HEK293T (cell line): ENCODE results near the gene SNRNP200.

ENCODE experiments used
- CTBP1 ChIP-seq: fragments of 450-650 bp; IDR thresholded peaks from 2 replicates; pipeline ENCODE4 v1.6.1; 2016; ENCODE audit warnings: borderline replicate concordance
- FOXK2 ChIP-seq: fragments of 450-650 bp; IDR thresholded peaks from 2 replicates; pipeline ENCODE4 v1.6.1; 2016; ENCODE audit warnings: mild to moderate bottlenecking
- HDGF ChIP-seq: fragments of 450-650 bp; IDR thresholded peaks from 2 replicates; pipeline ENCODE4 v1.6.1; 2017; ENCODE audit warnings: antibody characterized with exemption, borderline replicate concordance
- SP1 ChIP-seq: fragments of 450-650 bp; IDR thresholded peaks from 2 replicates; pipeline ENCODE4 v1.6.1; 2017

DNA sequence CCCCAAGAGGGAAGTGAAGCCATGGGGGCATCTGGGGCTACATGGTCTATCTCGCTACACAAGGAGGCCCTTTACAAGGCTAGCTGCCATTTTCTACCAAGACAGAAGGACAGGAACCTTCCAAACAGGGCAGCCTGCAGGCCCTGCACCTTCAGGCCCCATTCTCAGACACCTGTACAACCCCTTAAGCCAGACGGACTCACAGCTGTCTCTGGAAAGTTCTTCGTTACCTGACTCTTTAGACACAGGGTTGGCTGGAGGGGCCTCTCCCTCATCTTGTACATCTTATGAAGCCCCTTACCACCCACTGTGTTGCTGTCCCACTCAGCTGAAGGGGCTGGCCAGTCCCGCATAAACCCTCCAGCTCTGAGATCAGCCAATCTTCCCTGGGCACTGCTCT, 56.7 kb downstream of the SNRNP200 start:
- no peak for TF ChIP-seq HDGF
- no peak for TF ChIP-seq SP1
- TF ChIP-seq CTBP1: no peak
- no peak for TF ChIP-seq FOXK2
